ENCODE results near the gene KRTAP10-4. TPM values are rescaled to one million over a fixed set of nuclear protein-coding genes. Genes with fewer than 3 reads are reported as not detected.
"Not testable (repeated sequence)": the region's sequence is repeated elsewhere in the genome, so short reads cannot be mapped to it uniquely, and the experiment has no call there.

Gene KRTAP10-4
- total RNA-seq, 2 donors from 2014 or later = not detected

DNA sequence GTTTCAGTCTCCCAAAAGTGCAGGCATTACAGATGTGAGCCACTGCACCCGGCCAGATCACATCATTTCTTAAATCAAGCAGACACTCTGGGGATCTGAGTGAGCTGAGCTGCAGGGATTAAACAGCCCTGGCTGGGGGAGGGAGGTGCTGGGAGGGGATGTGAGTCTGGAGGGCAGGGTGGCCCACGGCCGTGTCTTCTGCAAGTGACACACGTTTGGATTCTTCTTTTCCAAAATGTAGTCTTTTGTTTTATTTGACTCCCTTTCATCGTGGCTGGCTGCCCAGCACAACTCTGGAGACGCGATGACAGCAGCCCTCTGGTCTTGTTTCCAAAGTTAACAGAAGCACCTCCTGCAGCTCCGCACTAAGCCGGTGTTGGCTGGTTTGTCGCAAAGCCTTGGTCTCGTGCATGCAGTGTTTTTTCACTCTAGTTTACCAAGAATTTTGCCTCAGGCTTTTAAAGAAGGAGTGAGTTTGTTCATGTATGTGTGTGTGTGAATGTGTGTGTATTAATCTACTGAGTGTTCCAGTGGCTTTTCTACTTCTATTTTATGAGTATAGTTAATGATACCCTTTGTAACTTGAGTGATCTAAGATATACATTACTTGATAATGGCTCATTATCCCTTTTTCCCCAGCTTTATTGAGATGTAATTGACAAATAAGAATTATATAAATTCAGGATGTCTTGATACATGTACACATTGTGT is 9.7 kb downstream of the KRTAP10-4 start:
- Mint-ChIP-seq H3K4me1 (ENCODE audit: low read depth in 2 of 2) (no peaks in the 10 kb centered on the region), H3K9me3 (peaks cover 3% of the 10 kb centered on the region), H3K36me3 (peaks cover 23% of the 10 kb centered on the region), H3K27me3 (peaks cover 45 to 49% of the 10 kb centered on the region in 2 donors), H3K27ac (no peak overlapping the region), H3K4me3 (no peak overlapping the region)
- ATAC-seq (no peak), DNase-seq (ENCODE audit: low spot score) (no peak)

GRCh38 chr21:44583800-44584147 is 10.2 kb downstream of the KRTAP10-4 start:
- DNase-seq (ENCODE audit: low spot score) (no peak), ATAC-seq (peak in 1 of 2 donors; percentile 58)
- Mint-ChIP-seq H3K27me3 (peaks cover 45 to 49% of the 10 kb centered on the region in 2 donors), H3K9me3 (peaks cover 3% of the 10 kb centered on the region), H3K36me3 (peaks cover 23% of the 10 kb centered on the region), H3K27ac (no peak overlapping the region), H3K4me3 (no peak overlapping the region), H3K4me1 (ENCODE audit: low read depth in 2 of 2) (no peaks in the 10 kb centered on the region)

DNA sequence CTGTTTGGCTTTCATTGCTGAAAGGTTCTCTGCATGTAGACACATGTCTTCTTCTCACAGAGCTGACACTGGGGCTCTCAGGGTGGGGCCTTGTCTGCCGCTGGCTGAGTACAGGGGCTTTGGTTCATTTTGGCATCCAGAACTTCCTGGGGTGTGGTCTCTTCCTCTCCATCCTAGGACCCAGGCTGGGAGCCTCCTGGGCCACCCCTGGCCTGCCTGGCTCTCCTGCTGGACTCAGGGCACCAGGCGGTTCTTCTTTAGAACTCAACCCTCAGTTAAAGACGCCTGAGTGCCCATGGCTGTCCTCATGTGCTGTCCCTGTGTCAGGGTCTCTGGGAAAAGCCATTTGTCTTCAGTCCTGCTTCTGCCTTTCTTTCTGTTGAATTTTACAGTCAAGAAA is 12.4 kb downstream of the KRTAP10-4 start:
- H3K36me3 Mint-ChIP-seq = peaks cover 16% of the 10 kb centered on the region

GRCh38 chr21:44589094-44589493 is 15.6 kb downstream of the KRTAP10-4 start:
- no peak overlapping the region for H3K4me3 Mint-ChIP-seq
- no peaks in the 10 kb centered on the region for H3K36me3 Mint-ChIP-seq
- H3K27ac Mint-ChIP-seq = no peak overlapping the region
- DNase-seq (ENCODE audit: low spot score) = no peak
- no peak for ATAC-seq
- no peaks in the 10 kb centered on the region for H3K9me3 Mint-ChIP-seq
- peaks cover 0 to 7% of the 10 kb centered on the region in 2 donors for H3K4me1 Mint-ChIP-seq (ENCODE audit: low read depth in 2 of 2)
- peaks cover 36 to 38% of the 10 kb centered on the region in 2 donors for H3K27me3 Mint-ChIP-seq

More for the DNA sequence above, 12.4 kb downstream of the KRTAP10-4 start:
- ATAC-seq (no peak), DNase-seq (ENCODE audit: low spot score) (no peak)
- no peak overlapping the region for H3K27ac Mint-ChIP-seq
- H3K9me3 Mint-ChIP-seq = peaks cover 3% of the 10 kb centered on the region
- H3K4me1 Mint-ChIP-seq (ENCODE audit: low read depth in 2 of 2) = no peaks in the 10 kb centered on the region
- H3K4me3 Mint-ChIP-seq = no peak overlapping the region
- H3K27me3 Mint-ChIP-seq = peaks cover 45 to 49% of the 10 kb centered on the region in 2 donors

DNA sequence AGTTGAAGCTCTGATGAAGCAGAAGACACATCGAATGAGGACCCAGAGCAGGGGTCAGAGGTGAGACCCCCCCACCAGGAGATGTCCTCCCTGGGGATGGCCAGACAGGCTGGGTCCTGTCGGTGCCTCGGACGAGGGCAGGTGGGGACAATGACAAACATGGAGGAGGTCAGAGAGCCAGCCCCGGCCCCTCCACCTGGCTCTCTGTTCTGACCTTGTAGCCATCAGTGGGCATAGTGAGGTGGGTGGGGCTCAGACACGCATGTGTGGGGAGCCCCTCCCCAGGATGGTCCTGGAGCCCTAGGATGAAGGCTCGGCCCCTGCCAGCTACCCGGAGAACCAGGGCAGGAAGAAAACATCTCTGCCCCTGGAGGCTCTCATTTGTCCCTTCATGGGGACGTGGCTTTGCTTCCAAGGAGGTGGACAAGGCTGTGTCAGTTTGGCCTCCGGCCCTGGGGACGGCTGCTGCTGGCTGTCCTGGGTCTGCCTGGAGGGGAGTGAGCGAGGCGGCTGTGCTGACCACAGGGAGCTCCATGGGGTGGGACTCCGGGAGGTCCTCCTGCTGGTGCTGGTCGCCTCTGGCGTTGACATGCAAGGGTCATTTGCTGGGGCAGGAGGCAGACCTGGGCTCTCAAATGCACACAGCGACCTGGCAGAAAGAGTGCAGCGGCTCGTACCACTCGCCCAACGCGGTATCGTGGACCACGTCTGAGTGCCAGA is 16.2 kb downstream of the KRTAP10-4 start:
- Mint-ChIP-seq H3K27ac (no peak overlapping the region), H3K4me3 (no peak overlapping the region), H3K27me3 (peaks cover 29 to 33% of the 10 kb centered on the region in 2 donors), H3K36me3 (no peaks in the 10 kb centered on the region), H3K9me3 (no peaks in the 10 kb centered on the region), H3K4me1 (ENCODE audit: low read depth in 2 of 2) (peaks cover 0 to 7% of the 10 kb centered on the region in 2 donors)
- ATAC-seq (peak in 1 of 2 donors; percentile 27), DNase-seq (ENCODE audit: low spot score) (no peak)

- H3K27me3 Mint-ChIP-seq = peaks cover 26 to 34% of the 10 kb centered on the region in 2 donors
- no peaks in the 10 kb centered on the region for H3K9me3 Mint-ChIP-seq
- no peak overlapping the region for H3K4me3 Mint-ChIP-seq
- no peak for DNase-seq (ENCODE audit: low spot score)
- H3K36me3 Mint-ChIP-seq = no peaks in the 10 kb centered on the region
- H3K27ac Mint-ChIP-seq = no peak overlapping the region
- H3K4me1 Mint-ChIP-seq (ENCODE audit: low read depth in 2 of 2) = peaks cover 0 to 7% of the 10 kb centered on the region in 2 donors
- ATAC-seq = peak in 1 of 2 donors; percentile 6
Measured at GRCh38 chr21:44590311-44590721, 16.8 kb downstream of the KRTAP10-4 start.

- not testable (repeated sequence) for H3K36me3 Mint-ChIP-seq; H3K4me3 Mint-ChIP-seq; DNase-seq (ENCODE audit: low spot score); H3K4me1 Mint-ChIP-seq (ENCODE audit: low read depth in 2 of 2); H3K9me3 Mint-ChIP-seq; H3K27ac Mint-ChIP-seq
- peak in 1 of 2 donors; percentile 38 for ATAC-seq
- peaks cover 19 to 30% of the 10 kb centered on the region in 2 donors for H3K27me3 Mint-ChIP-seq
Measured at GRCh38 chr21:44590897-44591800, 17.6 kb downstream of the KRTAP10-4 start.

DNA sequence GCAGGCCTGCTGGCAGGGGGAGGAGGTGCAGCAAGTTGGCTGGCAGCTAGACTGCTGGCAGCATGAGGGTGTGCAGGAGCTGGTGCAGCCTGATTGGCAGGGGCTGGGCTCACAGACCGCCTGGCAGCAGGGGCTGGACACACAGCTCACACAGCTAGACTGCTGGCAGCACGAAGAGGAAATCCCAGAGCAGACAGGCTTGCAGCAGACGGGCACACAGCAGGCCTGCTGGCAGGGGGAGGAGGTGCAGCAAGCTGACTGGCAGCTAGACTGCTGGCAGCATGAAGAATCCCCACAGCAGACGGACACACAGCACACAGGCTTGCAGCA is 18.2 kb downstream of the KRTAP10-4 start:
- H3K27ac Mint-ChIP-seq; H3K36me3 Mint-ChIP-seq; H3K4me1 Mint-ChIP-seq (ENCODE audit: low read depth in 2 of 2); DNase-seq (ENCODE audit: low spot score); ATAC-seq; H3K4me3 Mint-ChIP-seq; H3K9me3 Mint-ChIP-seq: not testable (repeated sequence)
- H3K27me3 Mint-ChIP-seq = peaks cover 13 to 26% of the 10 kb centered on the region in 2 donors

DNA sequence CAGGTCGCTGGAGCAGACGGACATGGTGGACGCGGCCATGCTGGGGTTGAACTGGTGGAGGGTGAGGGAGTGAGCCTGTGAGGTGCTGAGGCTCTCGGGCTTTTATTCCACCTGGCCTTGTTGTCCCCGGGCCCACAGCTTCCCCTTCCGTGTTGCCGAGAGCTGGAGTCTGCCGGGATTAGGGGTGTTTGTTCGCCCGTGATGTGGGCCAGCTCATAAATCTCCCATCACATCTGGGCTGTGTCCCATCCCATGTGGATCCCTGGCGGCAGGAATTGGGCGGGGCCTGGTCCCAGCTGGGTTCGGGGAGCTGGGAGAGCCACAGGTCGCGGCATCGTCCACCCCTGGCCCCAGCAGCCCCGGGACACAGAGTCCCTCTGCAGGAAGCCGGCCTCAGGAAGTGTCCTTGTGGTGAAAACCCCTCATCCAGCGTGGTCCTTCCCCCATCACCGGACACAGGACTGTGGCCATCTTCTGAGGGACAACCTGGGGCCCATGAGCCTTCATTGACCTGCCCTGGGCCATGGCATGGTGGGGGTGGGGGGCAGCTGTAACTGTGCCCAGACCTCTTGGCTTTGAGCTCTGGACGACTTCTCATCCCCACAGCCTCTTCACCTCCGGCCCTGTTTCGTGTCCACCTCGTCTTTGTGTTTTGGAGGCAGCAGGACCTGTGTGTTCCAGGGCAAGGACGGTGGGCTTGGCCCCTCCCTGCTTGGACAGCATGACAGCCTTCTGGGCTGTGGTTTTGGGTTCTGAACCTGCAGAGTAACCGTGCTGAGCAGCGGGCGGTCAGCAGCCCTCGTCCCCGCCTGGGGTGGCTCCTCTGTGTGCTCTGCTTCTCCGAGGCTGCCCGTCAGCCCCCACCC is 19.1 kb downstream of the KRTAP10-4 start, which contains the start of gene KRTAP10-6:
Gene KRTAP10-6 (minus strand): TSS at position 60 of the 866 bp plus-strand sequence. CDS start 21 bp downstream, at position 39.
- Mint-ChIP-seq H3K4me3 (no peak within 1 kb of the TSS), H3K27me3 (peaks cover 4 to 17% of the 10 kb centered on the region in 2 donors), H3K9me3 (no peaks in the 10 kb centered on the region), H3K27ac (no peak within 1 kb of the TSS), H3K4me1 (ENCODE audit: low read depth in 2 of 2) (peaks cover 0 to 7% of the 10 kb centered on the region in 2 donors), H3K36me3 (no peaks in the 10 kb centered on the region)
- DNase-seq (ENCODE audit: low spot score) (no peak), ATAC-seq (no peak)

GRCh38 chr21:44593598-44594405 is 20.3 kb downstream of the KRTAP10-4 start:
- Mint-ChIP-seq H3K4me3 (no peak overlapping the region), H3K36me3 (no peaks in the 10 kb centered on the region), H3K27ac (no peak overlapping the region), H3K9me3 (no peaks in the 10 kb centered on the region), H3K27me3 (peaks cover 8 to 21% of the 10 kb centered on the region in 2 donors), H3K4me1 (ENCODE audit: low read depth in 2 of 2) (peaks cover 0 to 7% of the 10 kb centered on the region in 2 donors)
- ATAC-seq = no peak
- no peak for DNase-seq (ENCODE audit: low spot score)

GRCh38 chr21:44594406-44594916 is 20.9 kb downstream of the KRTAP10-4 start:
- Mint-ChIP-seq H3K4me1 (ENCODE audit: low read depth in 2 of 2) (peaks cover 0 to 7% of the 10 kb centered on the region in 2 donors), H3K4me3 (no peak overlapping the region)
- DNase-seq (ENCODE audit: low spot score) = no peak

DNA sequence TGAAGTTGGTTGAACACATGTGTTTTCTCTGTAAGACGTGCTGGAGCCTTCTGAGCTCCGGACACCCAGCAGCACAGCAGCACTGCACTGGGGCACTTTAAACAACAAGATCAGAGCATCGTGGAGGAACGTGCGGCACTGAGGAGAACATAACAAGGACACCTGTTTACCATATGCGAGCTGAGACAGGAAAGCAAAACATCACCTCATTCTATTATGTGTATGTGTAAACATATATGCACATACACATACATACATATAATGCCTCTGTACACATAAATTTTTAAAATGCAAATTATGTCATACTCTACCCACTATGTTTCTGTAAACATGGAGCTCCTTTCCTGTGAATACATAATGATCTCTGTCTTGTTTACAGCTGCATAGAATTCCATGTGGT is 22.0 kb downstream of the KRTAP10-4 start:
- Mint-ChIP-seq H3K9me3 (no peaks in the 10 kb centered on the region), H3K27me3 (peaks cover 8 to 20% of the 10 kb centered on the region in 2 donors), H3K4me3 (no peak overlapping the region), H3K4me1 (ENCODE audit: low read depth in 2 of 2) (peaks cover 0 to 7% of the 10 kb centered on the region in 2 donors), H3K36me3 (no peaks in the 10 kb centered on the region), H3K27ac (no peak overlapping the region)
- ATAC-seq (no peak), DNase-seq (ENCODE audit: low spot score) (no peak)

More at GRCh38 chr21:44594406-44594916, 20.9 kb downstream of the KRTAP10-4 start:
- Mint-ChIP-seq H3K27me3 (peaks cover 8 to 18% of the 10 kb centered on the region in 2 donors), H3K9me3 (no peaks in the 10 kb centered on the region), H3K27ac (no peak overlapping the region), H3K36me3 (no peaks in the 10 kb centered on the region)
- no peak for ATAC-seq

All from natural killer cell treated with Interleukin-12 subunit alpha and Interleukin-12 subunit beta and Interleukin-15 and Interleukin-18, amount 100 ng/mL, for 72 hours (primary cell).